Mesenchymal stem cell (in vitro differentiated cells and primary cell): ENCODE measurements around the gene CDR2.

Source experiments
- DNase-seq: peaks from one replicate; pipeline ENCODE4 v3.0.0-alpha.2; 2013
- H2AFZ ChIP-seq: one replicate; pipeline ENCODE4 v1.6.1; 2013; ENCODE audit warnings: low read depth, mild to moderate bottlenecking, control low read depth, inconsistent platforms, low read length, moderate library complexity
- H2AK5ac ChIP-seq: 2 replicates; pipeline ENCODE4 v1.6.1; 2013; ENCODE audit warnings: low read length, moderate library complexity, mild to moderate bottlenecking, inconsistent platforms; ENCODE audit not compliant: severe bottlenecking
- H2BK120ac ChIP-seq: one replicate; pipeline ENCODE4 v1.6.1; 2013; ENCODE audit warnings: low read depth, mild to moderate bottlenecking, inconsistent platforms, low read length, moderate library complexity
- H2BK12ac ChIP-seq, 2 experiments: one replicate each; pipeline ENCODE4 v1.6.1; 2013; ENCODE audit warnings: inconsistent platforms in 2 of 2, low read length in 2 of 2, mild to moderate bottlenecking in 2 of 2, moderate library complexity in 2 of 2, control low read depth in 1 of 2
- H2BK15ac ChIP-seq: one replicate; pipeline ENCODE4 v1.6.1; 2013; ENCODE audit warnings: mild to moderate bottlenecking, low read depth, inconsistent platforms; ENCODE audit not compliant: poor library complexity, severe bottlenecking
- H2BK5ac ChIP-seq: 2 replicates; pipeline ENCODE4 v1.6.1; 2013; ENCODE audit warnings: low read depth, mild to moderate bottlenecking, low read length, control low read depth, inconsistent platforms; ENCODE audit not compliant: poor library complexity, severe bottlenecking
- H3K14ac ChIP-seq, 2 experiments: one replicate each; pipeline ENCODE4 v1.6.1; 2013; ENCODE audit warnings: inconsistent platforms in 2 of 2, low read length in 2 of 2, control low read depth in 1 of 2, mild to moderate bottlenecking in 1 of 2, moderate library complexity in 1 of 2
- H3K18ac ChIP-seq, 2 experiments: one replicate each; pipeline ENCODE4 v1.6.1; 2013; ENCODE audit warnings: inconsistent platforms in 2 of 2, low read length in 2 of 2, control low read depth in 1 of 2, low read depth in 1 of 2, mild to moderate bottlenecking in 1 of 2
- H3K23ac ChIP-seq, 2 experiments: one replicate each; pipeline ENCODE4 v1.6.1; 2013; ENCODE audit warnings: inconsistent platforms in 2 of 2, low read length in 2 of 2, mild to moderate bottlenecking in 2 of 2, moderate library complexity in 2 of 2, control low read depth in 1 of 2
- H3K27ac ChIP-seq: 2 replicates; pipeline ENCODE4 v1.5.1; 2013; ENCODE audit warnings: mild to moderate bottlenecking, moderate library complexity, low read length, control low read depth, inconsistent platforms; ENCODE audit not compliant: poor library complexity, severe bottlenecking
- H3K27me3 ChIP-seq, 2 experiments: 2 replicates each; pipeline versions ENCODE4 v1.6.1 to v1.7.0; 2013; ENCODE audit warnings: low read length in 2 of 2, mild to moderate bottlenecking in 2 of 2, moderate library complexity in 2 of 2, control low read depth in 1 of 2, inconsistent platforms in 1 of 2; ENCODE audit not compliant: control insufficient read depth in 1 of 2, insufficient read depth in 1 of 2
- H3K36me3 ChIP-seq, 2 experiments: 2 replicates each; pipeline versions ENCODE4 v1.6.1 to v1.7.0; 2013; ENCODE audit warnings: low read length in 2 of 2, control low read depth in 1 of 2, inconsistent platforms in 1 of 2, low read depth in 1 of 2, mild to moderate bottlenecking in 1 of 2; ENCODE audit not compliant: insufficient read depth in 2 of 2, control insufficient read depth in 1 of 2
- H3K4ac ChIP-seq, 2 experiments: one replicate each; pipeline ENCODE4 v1.6.1; 2013; ENCODE audit warnings: inconsistent platforms in 2 of 2, low read length in 2 of 2, mild to moderate bottlenecking in 2 of 2, moderate library complexity in 2 of 2, control low read depth in 1 of 2, low read depth in 1 of 2
- H3K4me1 ChIP-seq: 2 replicates; pipeline ENCODE4 v1.6.1; 2013; ENCODE audit warnings: low read depth, low read length, control low read depth; ENCODE audit not compliant: control insufficient read depth, insufficient read depth
- H3K4me2 ChIP-seq: 2 replicates; pipeline ENCODE4 v1.6.1; 2013; ENCODE audit warnings: low read length, mild to moderate bottlenecking, inconsistent platforms; ENCODE audit not compliant: poor library complexity, severe bottlenecking
- H3K4me3 ChIP-seq, 2 experiments: 2 replicates each; pipeline versions ENCODE4 v1.5.1 to v1.7.0; 2013; ENCODE audit warnings: low read length in 2 of 2, mild to moderate bottlenecking in 2 of 2, control low read depth in 1 of 2, low read depth in 1 of 2; ENCODE audit not compliant: insufficient read depth in 1 of 2
- H3K79me1 ChIP-seq: replicated peaks from 2 replicates; pipeline ENCODE4 v1.6.1; 2013; ENCODE audit warnings: mild to moderate bottlenecking, control low read depth, low read length, inconsistent platforms; ENCODE audit not compliant: poor library complexity, severe bottlenecking
- H3K9ac ChIP-seq: 2 replicates; pipeline ENCODE4 v1.7.0; 2013; ENCODE audit warnings: mild to moderate bottlenecking, low read length, moderate library complexity
- H3K9me3 ChIP-seq: 2 replicates; pipeline ENCODE4 v1.7.0; 2013; ENCODE audit warnings: mild to moderate bottlenecking, low read length; ENCODE audit not compliant: control insufficient read depth
- H4K8ac ChIP-seq: one replicate; pipeline ENCODE4 v1.6.1; 2013; ENCODE audit warnings: inconsistent platforms, mild to moderate bottlenecking, low read length, moderate library complexity
- H4K91ac ChIP-seq: one replicate; pipeline ENCODE4 v1.6.1; 2013; ENCODE audit warnings: mild to moderate bottlenecking, low read length, inconsistent platforms
- WGBS: methylation state at CpG from one replicate; pipeline ENCODE4 v1.1.7; 2013; ENCODE audit warnings: mixed read lengths; 5-methylcytosine and 5-hydroxymethylcytosine counted together

CDR2 gene

GRCh38 chr16:22358000-22358399 is 16.4 kb downstream of the CDR2 start:
- Histone ChIP-seq H2AK5ac (no peak overlapping the region), H3K79me1 (peaks cover 6% of the 10 kb centered on the region), H3K4me1 (peaks cover 7% of the 10 kb centered on the region), H3K23ac (no peak overlapping the region), H3K27me3 (no peaks in the 10 kb centered on the region), H3K4ac (no peak overlapping the region), H2BK15ac (no peak overlapping the region), H2BK5ac (no peak overlapping the region), H2BK12ac (no peak overlapping the region), H4K8ac (no peak overlapping the region), H3K4me2 (no peak overlapping the region), H3K27ac (peak overlapping the region; percentile 68), H3K14ac (no peak overlapping the region), H3K9ac (no peak overlapping the region), H2BK120ac (no peak overlapping the region), H3K9me3 (no peaks in the 10 kb centered on the region), H2AFZ (no peak overlapping the region), H3K36me3 (peaks cover 14 to 53% of the 10 kb centered on the region in 2 experiments), H3K4me3 (no peak overlapping the region), H4K91ac (no peak overlapping the region), H3K18ac (no peak overlapping the region)
- WGBS = 100% methylated on average over 1 of the region's 1 CpG
- no peak for DNase-seq

- H2AFZ ChIP-seq = no peak overlapping the region
- peaks cover 7% of the 10 kb centered on the region for H3K4me1 ChIP-seq
- no peak overlapping the region for H3K4ac ChIP-seq
- H3K27me3 ChIP-seq = no peaks in the 10 kb centered on the region
- peaks cover 3% of the 10 kb centered on the region for H3K79me1 ChIP-seq
- no peak overlapping the region for H2BK15ac ChIP-seq
- no peaks in the 10 kb centered on the region for H3K9me3 ChIP-seq
- H3K36me3 ChIP-seq = peaks cover 10 to 52% of the 10 kb centered on the region in 2 experiments
- H3K9ac ChIP-seq = no peak overlapping the region
- no peak overlapping the region for H4K91ac ChIP-seq
- no peak overlapping the region for H3K4me2 ChIP-seq
- H3K23ac ChIP-seq = no peak overlapping the region
- H2AK5ac ChIP-seq = no peak overlapping the region
- DNase-seq = no peak
- no peak overlapping the region for H2BK5ac ChIP-seq
- H3K27ac ChIP-seq = peak overlapping the region; percentile 72
- no peak overlapping the region for H2BK12ac ChIP-seq
- no peak overlapping the region for H4K8ac ChIP-seq
- no peak overlapping the region for H2BK120ac ChIP-seq
- no peak overlapping the region for H3K18ac ChIP-seq
- no CpG with 5 or more reads among the region's 1 CpG for WGBS
- no peak overlapping the region for H3K14ac ChIP-seq
- no peak overlapping the region for H3K4me3 ChIP-seq
These were observed 16.8 kb downstream of the CDR2 start for GRCh38 chr16:22357635-22357971.

- Histone ChIP-seq H4K8ac (no peak overlapping the region), H3K79me1 (peaks cover 2% of the 10 kb centered on the region), H2BK12ac (no peak overlapping the region), H3K27ac (peak overlapping the region; percentile 72), H3K18ac (no peak overlapping the region), H3K27me3 (no peaks in the 10 kb centered on the region), H2BK5ac (no peak overlapping the region), H2BK15ac (no peak overlapping the region), H3K36me3 (peaks cover 9 to 52% of the 10 kb centered on the region in 2 experiments), H2AFZ (no peak overlapping the region), H2AK5ac (peak overlapping the region; percentile 42), H3K9me3 (no peaks in the 10 kb centered on the region), H3K4me3 (no peak overlapping the region), H4K91ac (no peak overlapping the region), H3K14ac (no peak overlapping the region), H3K4ac (no peak overlapping the region), H3K9ac (no peak overlapping the region), H3K4me2 (no peak overlapping the region), H3K4me1 (peaks cover 7% of the 10 kb centered on the region), H3K23ac (no peak overlapping the region), H2BK120ac (no peak overlapping the region)
- peak; percentile 7 for DNase-seq
- WGBS = 98% methylated on average over 5 of the region's 7 CpGs
These were observed 17.3 kb downstream of the CDR2 start for GRCh38 chr16:22356930-22357634.

GRCh38 chr16:22355487-22355908 is 18.9 kb downstream of the CDR2 start:
- Histone ChIP-seq H2BK120ac (no peak overlapping the region), H3K23ac (no peak overlapping the region), H3K79me1 (peaks cover 5% of the 10 kb centered on the region), H3K9ac (no peak overlapping the region), H3K36me3 (peaks cover 10 to 56% of the 10 kb centered on the region in 2 experiments), H2BK15ac (no peak overlapping the region), H2BK12ac (no peak overlapping the region), H3K27ac (no peak overlapping the region), H3K14ac (no peak overlapping the region), H4K91ac (no peak overlapping the region), H3K27me3 (no peaks in the 10 kb centered on the region), H3K4me3 (no peak overlapping the region), H3K4me1 (peaks cover 9% of the 10 kb centered on the region), H3K4me2 (no peak overlapping the region), H2AFZ (no peak overlapping the region), H3K4ac (no peak overlapping the region), H3K18ac (no peak overlapping the region), H2AK5ac (no peak overlapping the region), H2BK5ac (no peak overlapping the region), H3K9me3 (no peaks in the 10 kb centered on the region), H4K8ac (no peak overlapping the region)
- no peak for DNase-seq
